IMR-90 (cell line): Measurements from ENCODE around the gene FHAD1. TPM values are rescaled to one million over a fixed set of nuclear protein-coding genes. Genes with fewer than 3 reads are reported as not detected.

Source experiments
- ATAC-seq: fragments of 200-7000 bp; cut with Tn5 transposase; 2 replicates; pipeline ENCODE4 v1.9.1; 2020; ENCODE audit warnings: low read depth, mild to moderate bottlenecking, moderate library complexity
- BruUV-seq: library from RNA; stranded (reverse); fragments of 400-500 nt; replicated peaks from 2 replicates; lab custom pipeline; 2021; lab: Mats Ljungman, UMichigan
- CTCF ChIA-PET: fragments of 300-600 bp; formaldehyde crosslinking; extraction: SDS; loops from one replicate; lab custom pipeline; 2021; ENCODE audit warnings: antibody characterized with exemption; lab: Yijun Ruan, JAX
- POLR2A ChIA-PET: fragments of 300-600 bp; sonication (Branson Sonifier 250); formaldehyde crosslinking; loops from one replicate; lab custom pipeline; 2022; ENCODE audit warnings: antibody characterized with exemption; ENCODE audit not compliant: unreplicated experiment; lab: Charles Lee
- DNase-seq: peaks from one replicate; pipeline ENCODE4 v3.0.0; 2013
- H2AFZ ChIP-seq: replicated peaks from 2 replicates; pipeline ENCODE3; 2013; ENCODE audit warnings: low read length, mild to moderate bottlenecking; ENCODE audit not compliant: poor library complexity
- H2AK5ac ChIP-seq: 2 replicates; pipeline ENCODE4 v1.6.1; 2013; ENCODE audit warnings: low read depth, low read length, inconsistent platforms
- H2AK9ac ChIP-seq: replicated peaks from 2 replicates; pipeline ENCODE3; 2013; ENCODE audit warnings: mild to moderate bottlenecking, low read depth, low read length, moderate library complexity; ENCODE audit not compliant: poor library complexity
- H2BK120ac ChIP-seq: 2 replicates; pipeline ENCODE4 v1.6.1; 2013; ENCODE audit warnings: low read depth, low read length, inconsistent platforms
- H2BK15ac ChIP-seq: 3 replicates; pipeline ENCODE4 v1.6.1; 2013; ENCODE audit warnings: low read depth, low read length, inconsistent platforms
- H2BK20ac ChIP-seq: 2 replicates; pipeline ENCODE4 v1.6.1; 2013; ENCODE audit warnings: low read depth, mild to moderate bottlenecking, inconsistent platforms, low read length, moderate library complexity
- H2BK5ac ChIP-seq: 2 replicates; pipeline ENCODE4 v1.6.1; 2013; ENCODE audit warnings: mild to moderate bottlenecking, low read depth, low read length, inconsistent platforms; ENCODE audit not compliant: poor library complexity, severe bottlenecking
- H3K14ac ChIP-seq: replicated peaks from 2 replicates; pipeline ENCODE4 v1.6.1; 2013; ENCODE audit warnings: low read depth, low read length, inconsistent platforms
- H3K18ac ChIP-seq: 2 replicates; pipeline ENCODE4 v1.6.1; 2013; ENCODE audit warnings: low read depth, low read length, control low read depth
- H3K23ac ChIP-seq: 2 replicates; pipeline ENCODE4 v1.6.1; 2013; ENCODE audit warnings: low read depth, low read length, inconsistent platforms
- H3K27ac ChIP-seq: 2 replicates; pipeline ENCODE4 v1.5.1; 2013; ENCODE audit warnings: mild to moderate bottlenecking, control low read depth, low read length; ENCODE audit not compliant: insufficient read depth
- H3K27me3 ChIP-seq: 2 replicates; pipeline ENCODE4 v1.6.1; 2013; ENCODE audit warnings: low read length; ENCODE audit not compliant: control insufficient read depth, insufficient read depth
- H3K36me3 ChIP-seq: 2 replicates; pipeline ENCODE4 v1.6.1; 2013; ENCODE audit warnings: low read length, mixed read lengths; ENCODE audit not compliant: control insufficient read depth, insufficient read depth
- H3K4ac ChIP-seq: 2 replicates; pipeline ENCODE4 v1.6.1; 2013; ENCODE audit warnings: low read depth, low read length, inconsistent platforms
- H3K4me1 ChIP-seq: 2 replicates; pipeline ENCODE4 v1.6.1; 2013; ENCODE audit warnings: low read length, mixed read lengths; ENCODE audit not compliant: control insufficient read depth, insufficient read depth
- H3K4me2 ChIP-seq: 2 replicates; pipeline ENCODE4 v1.6.1; 2013; ENCODE audit warnings: low read depth, mild to moderate bottlenecking, control low read depth, low read length, moderate library complexity
- H3K4me3 ChIP-seq: 2 replicates; pipeline ENCODE4 v1.5.1; 2013; ENCODE audit warnings: low read depth, mild to moderate bottlenecking, control low read depth, low read length, moderate library complexity; ENCODE audit not compliant: insufficient read depth
- H3K56ac ChIP-seq: 2 replicates; pipeline ENCODE4 v1.6.1; 2013; ENCODE audit warnings: low read length, inconsistent platforms; ENCODE audit not compliant: insufficient read depth; ENCODE audit errors: extremely low read depth
- H3K79me1 ChIP-seq, 2 experiments: 2 replicates each; pipeline ENCODE4 v1.6.1; 2013; ENCODE audit warnings: low read length in 2 of 2, inconsistent platforms in 1 of 2, low read depth in 1 of 2
- H3K9ac ChIP-seq: 2 replicates; pipeline ENCODE4 v1.6.1; 2013; ENCODE audit warnings: low read depth, low read length, control low read depth
- H3K9me1 ChIP-seq: 2 replicates; pipeline ENCODE4 v1.6.1; 2013; ENCODE audit warnings: low read length, inconsistent platforms; ENCODE audit not compliant: insufficient read depth
- H3K9me3 ChIP-seq: 2 replicates; pipeline ENCODE4 v1.6.1; 2013; ENCODE audit warnings: low read length; ENCODE audit not compliant: control insufficient read depth, insufficient read depth
- H4K20me1 ChIP-seq: 2 replicates; pipeline ENCODE4 v1.6.1; 2013; ENCODE audit warnings: low read length, inconsistent platforms; ENCODE audit not compliant: insufficient read depth
- H4K5ac ChIP-seq: 2 replicates; pipeline ENCODE4 v1.6.1; 2013; ENCODE audit warnings: mild to moderate bottlenecking, low read depth, low read length, control low read depth
- H4K8ac ChIP-seq, 2 experiments: 2 replicates each; pipeline ENCODE4 v1.6.1; 2013; ENCODE audit warnings: low read depth in 2 of 2, low read length in 2 of 2, control low read depth in 1 of 2, inconsistent platforms in 1 of 2
- H4K91ac ChIP-seq: 2 replicates; pipeline ENCODE4 v1.6.1; 2013; ENCODE audit warnings: low read depth, low read length, inconsistent platforms; ENCODE audit not compliant: insufficient read depth
- BHLHE40 ChIP-seq: fragments of 150-350 bp; IDR thresholded peaks from 2 replicates; pipeline ENCODE4 v1.6.1; 2016; ENCODE audit warnings: mild to moderate bottlenecking, low read depth, low read length
- CEBPB ChIP-seq: IDR thresholded peaks from 2 replicates; pipeline ENCODE4 v1.6.1; 2012; ENCODE audit warnings: low read depth, low read length, improper control_type of control experiment
- FOS ChIP-seq: fragments of 150-350 bp; IDR thresholded peaks from 2 replicates; pipeline ENCODE4 v1.6.1; 2016; ENCODE audit warnings: low read depth, low read length
- MAFK ChIP-seq: IDR thresholded peaks from 2 replicates; pipeline ENCODE4 v1.6.1; 2012; ENCODE audit warnings: low read depth, low read length, improper control_type of control experiment
- MAZ ChIP-seq: IDR thresholded peaks from 2 replicates; pipeline ENCODE4 v1.6.1; 2012; ENCODE audit warnings: low read depth, mild to moderate bottlenecking, low read length, improper control_type of control experiment, moderate library complexity, borderline replicate concordance
- MXI1 ChIP-seq: IDR thresholded peaks from 2 replicates; pipeline ENCODE4 v1.6.1; 2012; ENCODE audit warnings: low read depth, mild to moderate bottlenecking, low read length, moderate library complexity, borderline replicate concordance
- RAD21 ChIP-seq: IDR thresholded peaks from 2 replicates; pipeline ENCODE4 v1.6.1; 2012; ENCODE audit warnings: low read length, improper control_type of control experiment
- RFX5 ChIP-seq: IDR thresholded peaks from 2 replicates; pipeline ENCODE4 v1.8.0; 2012; ENCODE audit warnings: low read depth, mild to moderate bottlenecking, low read length, moderate library complexity
- WGBS, 2 experiments: methylation state at CpG; one replicate each; pipeline versions ENCODE4 v1.1.5 to v1.1.7; 2013; ENCODE audit warnings: missing lambda C conversion rate in 2 of 2; ENCODE audit not compliant: insufficient read length in 1 of 2; ENCODE audit errors: extremely low coverage in 2 of 2; 5-methylcytosine and 5-hydroxymethylcytosine counted together
- dilution Hi-C: fragments of 300-500 bp; cut with HindIII; formaldehyde crosslinking; loops from one replicate; pipeline ENCODE4 v1.14.3; 2018; ENCODE audit warnings: low sequenced_read_pairs; ENCODE audit not compliant: unreplicated experiment
- in situ Hi-C: fragments of 300-500 bp; cut with MboI; formaldehyde crosslinking; loops from 3 replicates; pipeline ENCODE4 v1.14.3; 2019; ENCODE audit warnings: low sequenced_read_pairs, inconsistent platforms, mixed read lengths
- intact Hi-C: fragments of 100-400 bp; cut with micrococcal nuclease; formaldehyde crosslinking; loops from 2 replicates; pipeline ENCODE4 v1.10.0; 2022
- polyA plus RNA-seq, 3 experiments: library from polyadenylated mRNA; depleted of rRNA; stranded (reverse); fragments of >200 nt; gene quantifications; 2 replicates each; pipeline ENCODE4 v1.2.3, GENCODE V29; 2012; ENCODE audit warnings: low replicate concordance in 1 of 3
- total RNA-seq: library from RNA; depleted of rRNA; stranded (reverse); fragments of >200 nt; gene quantifications from 2 replicates; pipeline ENCODE4 v1.2.3, GENCODE V29; 2012
- TF ChIP-seq, protein P1 (sequence below): fragments of 150-350 bp; IDR thresholded peaks from 2 replicates; pipeline ENCODE4 v1.6.1; 2017; ENCODE audit warnings: mild to moderate bottlenecking, antibody characterized with exemption, low read length, low read depth

Gene FHAD1
- total and polyA plus RNA-seq, 2 of the 4 experiments (the other 2 are of a cell fraction) = not detected

DNA sequence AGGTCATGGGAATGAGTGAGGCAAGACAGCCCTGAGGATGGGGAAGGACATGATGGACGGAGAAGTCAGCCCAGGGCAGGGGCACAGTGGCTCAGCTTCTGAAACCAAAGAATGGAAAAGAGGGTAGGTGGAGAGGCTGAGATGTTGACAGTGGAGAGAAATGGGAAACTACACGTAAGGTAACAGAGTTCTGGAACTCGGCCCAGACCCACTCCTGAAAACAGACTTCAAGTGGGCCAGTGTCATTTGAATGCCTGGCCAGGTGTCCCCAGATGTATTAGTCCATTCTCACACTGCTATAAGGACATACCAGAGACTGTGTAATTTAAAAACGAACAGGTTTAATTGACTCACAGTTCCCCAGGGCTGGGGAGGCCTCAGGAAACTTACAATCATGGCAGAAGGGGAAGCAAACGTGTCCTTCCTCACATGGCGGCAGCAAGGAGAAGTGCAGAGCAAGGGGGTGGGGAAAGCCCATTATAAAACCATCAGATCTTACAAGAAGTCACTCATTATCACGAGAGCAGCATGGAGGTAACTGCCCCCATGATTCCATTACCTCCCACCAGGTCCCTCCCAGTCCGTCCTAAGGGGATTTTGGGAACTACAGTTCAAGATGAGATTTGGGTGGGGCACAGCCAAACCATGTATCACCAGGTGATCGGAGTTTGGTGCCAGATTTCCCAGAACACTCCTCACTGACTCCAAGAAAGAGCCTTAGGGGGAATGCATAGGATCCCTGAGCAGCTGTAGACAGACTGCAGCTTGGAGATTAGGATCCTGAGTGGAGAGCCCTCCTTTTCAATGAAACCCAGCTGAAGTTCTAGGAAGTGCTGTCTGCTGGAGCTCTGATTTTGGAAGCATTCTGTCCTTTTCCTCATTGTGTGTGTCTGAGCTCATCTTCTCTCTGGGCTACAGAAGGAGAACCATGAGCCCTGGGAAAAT is 40.3 kb downstream of the FHAD1 start:
- no TSS peak for BruUV-seq
- Histone ChIP-seq H2AK5ac (no peak overlapping the region), H3K4ac (no peak overlapping the region), H2AFZ (no peak overlapping the region), H4K91ac (no peak overlapping the region), H3K79me1 (no peaks in the 10 kb centered on the region), H3K9me3 (no peaks in the 10 kb centered on the region; the same call in 1 of the 2 replicates), H3K56ac (no peak overlapping the region), H2AK9ac (no peak overlapping the region), H3K27me3 (peaks cover 2% of the 10 kb centered on the region; the same call in 1 of the 2 replicates), H3K9ac (no peak overlapping the region), H3K23ac (no peak overlapping the region), H2BK120ac (no peak overlapping the region), H4K8ac (no peak overlapping the region), H3K14ac (no peak overlapping the region), H2BK5ac (no peak overlapping the region), H3K4me1 (peaks cover 3% of the 10 kb centered on the region; the same call in 1 of the 2 replicates), H4K5ac (no peak overlapping the region), H3K9me1 (no peaks in the 10 kb centered on the region), H3K4me2 (no peak overlapping the region), H3K27ac (no peak overlapping the region), H3K18ac (no peak overlapping the region), H3K36me3 (no peaks in the 10 kb centered on the region), H2BK15ac (no peak overlapping the region), H2BK20ac (no peak overlapping the region), H3K4me3 (no peak overlapping the region), H4K20me1 (no peaks in the 10 kb centered on the region)
- ChIA-PET CTCF (no interaction called here), POLR2A (no interaction called here)
- DNase-seq (no peak), ATAC-seq (no peak)
- dilution Hi-C loops = no loop called here
- TF ChIP-seq FOS = no peak
- TF ChIP-seq MAFK = no peak
- TF ChIP-seq, protein P1, sequence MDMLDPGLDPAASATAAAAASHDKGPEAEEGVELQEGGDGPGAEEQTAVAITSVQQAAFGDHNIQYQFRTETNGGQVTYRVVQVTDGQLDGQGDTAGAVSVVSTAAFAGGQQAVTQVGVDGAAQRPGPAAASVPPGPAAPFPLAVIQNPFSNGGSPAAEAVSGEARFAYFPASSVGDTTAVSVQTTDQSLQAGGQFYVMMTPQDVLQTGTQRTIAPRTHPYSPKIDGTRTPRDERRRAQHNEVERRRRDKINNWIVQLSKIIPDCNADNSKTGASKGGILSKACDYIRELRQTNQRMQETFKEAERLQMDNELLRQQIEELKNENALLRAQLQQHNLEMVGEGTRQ = no peak
- no peak for TF ChIP-seq BHLHE40
- TF ChIP-seq CEBPB = no peak
- TF ChIP-seq RAD21 = no peak
- no peak for TF ChIP-seq MXI1
- TF ChIP-seq RFX5 = no peak
- TF ChIP-seq MAZ = no peak
- in situ Hi-C loops = no loop called here
- intact Hi-C loops = no loop called here
- no CpG with 5 or more reads among the region's 9 CpGs for WGBS, 2 experiments
